Lower leg skin (tissue), 4 donors: Measurements from ENCODE around the gene CCDC183. TPM values are rescaled to one million over a fixed set of nuclear protein-coding genes. Genes with fewer than 3 reads are reported as not detected.
"Not testable (repeated sequence)": the region's sequence is repeated elsewhere in the genome, so short reads cannot be mapped to it uniquely, and the experiment has no call there.

Experiments used
- DNase-seq, 2 donors: peaks; one replicate each; pipeline ENCODE4 v3.0.0-alpha.2; 2019; ENCODE audit warnings: low spot score in 2 of 2
- H3K4me3 ChIP-seq: fragments of 200-600 bp; sonication (generic); 2 replicates; pipeline ENCODE4 v1.5.1; 2017; ENCODE audit warnings: mild to moderate bottlenecking, low read depth; ENCODE audit not compliant: poor library complexity, severe bottlenecking
- POLR2A ChIP-seq, 2 donors: fragments of 450-650 bp; IDR thresholded peaks; one replicate each; pipeline ENCODE4 v1.6.1; 2016 to 2017; ENCODE audit warnings: antibody characterized with exemption in 2 of 2, mild to moderate bottlenecking in 1 of 2, moderate library complexity in 1 of 2
- WGBS, 2 donors: methylation state at CpG; one replicate each; pipeline ENCODE4 v1.1.5; 2018; 5-methylcytosine and 5-hydroxymethylcytosine counted together
- intact Hi-C: fragments of 100-400 bp; cut with DNase I; formaldehyde crosslinking; loops from one replicate; pipeline ENCODE4 v1.15.0; 2023; ENCODE audit warnings: low total_unique reads
- total RNA-seq, 4 donors: library from RNA; depleted of rRNA; stranded (reverse); fragments of >200 nt; gene quantifications; one replicate each; pipeline ENCODE4 v1.1.0, GENCODE V29; 2016
- TF ChIP-seq, protein P1 (sequence below), 3 donors: fragments of 450-650 bp; IDR thresholded peaks; one replicate each; pipeline ENCODE4 v1.5.1; 2016; ENCODE audit warnings: antibody characterized with exemption in 3 of 3, mild to moderate bottlenecking in 3 of 3, moderate library complexity in 2 of 3

The CCDC183 gene
- total RNA-seq, 4 donors from 2014 or later: 0.37 to 9.1 (median 2.0) TPM

DNA sequence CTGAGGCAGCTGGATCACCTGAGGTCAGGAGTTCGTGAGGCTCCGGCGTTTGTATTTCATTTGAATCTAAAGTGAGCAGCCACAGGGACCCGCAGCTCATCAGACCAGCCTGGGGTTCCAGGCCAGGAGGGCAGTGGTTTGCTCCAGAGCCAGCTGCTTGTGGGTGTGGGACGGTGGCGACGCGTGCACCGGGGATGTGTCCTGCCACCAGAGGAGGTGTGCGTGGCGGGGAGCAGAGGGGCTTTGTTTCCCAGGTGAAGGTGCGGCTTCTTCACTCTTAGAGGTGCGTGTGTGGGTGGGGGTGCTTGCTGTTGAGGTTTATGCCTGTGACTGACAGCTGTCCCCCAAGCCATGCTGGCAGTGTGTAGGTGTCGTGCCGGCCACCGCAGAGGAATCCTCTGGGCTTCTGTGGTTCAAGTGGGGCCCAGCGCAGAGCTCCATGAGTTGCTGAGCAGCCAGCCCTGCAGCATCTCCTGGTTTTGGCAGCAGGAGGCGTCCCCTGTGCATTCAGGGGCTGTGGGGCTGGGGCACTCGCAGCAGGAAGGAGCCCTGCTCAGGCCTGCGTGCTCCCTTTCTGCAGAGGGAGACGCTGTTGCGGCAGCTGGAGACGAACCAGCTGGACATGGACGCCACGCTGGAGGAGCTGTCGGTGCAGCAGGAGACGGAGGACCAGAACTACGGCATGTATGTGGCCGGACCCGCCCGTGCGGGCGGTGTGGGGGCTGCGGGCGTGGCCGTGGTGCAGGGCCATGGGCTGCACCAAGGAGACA lies 39.2 kb downstream of the CCDC183 start:
- 91 to 92% methylated on average over 36 of the region's 36 CpGs for WGBS, 2 donors
- DNase-seq: no peak
- intact Hi-C loops: no loop called here
- TF ChIP-seq, protein P1, sequence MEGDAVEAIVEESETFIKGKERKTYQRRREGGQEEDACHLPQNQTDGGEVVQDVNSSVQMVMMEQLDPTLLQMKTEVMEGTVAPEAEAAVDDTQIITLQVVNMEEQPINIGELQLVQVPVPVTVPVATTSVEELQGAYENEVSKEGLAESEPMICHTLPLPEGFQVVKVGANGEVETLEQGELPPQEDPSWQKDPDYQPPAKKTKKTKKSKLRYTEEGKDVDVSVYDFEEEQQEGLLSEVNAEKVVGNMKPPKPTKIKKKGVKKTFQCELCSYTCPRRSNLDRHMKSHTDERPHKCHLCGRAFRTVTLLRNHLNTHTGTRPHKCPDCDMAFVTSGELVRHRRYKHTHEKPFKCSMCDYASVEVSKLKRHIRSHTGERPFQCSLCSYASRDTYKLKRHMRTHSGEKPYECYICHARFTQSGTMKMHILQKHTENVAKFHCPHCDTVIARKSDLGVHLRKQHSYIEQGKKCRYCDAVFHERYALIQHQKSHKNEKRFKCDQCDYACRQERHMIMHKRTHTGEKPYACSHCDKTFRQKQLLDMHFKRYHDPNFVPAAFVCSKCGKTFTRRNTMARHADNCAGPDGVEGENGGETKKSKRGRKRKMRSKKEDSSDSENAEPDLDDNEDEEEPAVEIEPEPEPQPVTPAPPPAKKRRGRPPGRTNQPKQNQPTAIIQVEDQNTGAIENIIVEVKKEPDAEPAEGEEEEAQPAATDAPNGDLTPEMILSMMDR (IDR thresholded peaks at IDR 0.05): no peak
- TF ChIP-seq POLR2A (IDR thresholded peaks at IDR 0.05): no peak
- H3K4me3 ChIP-seq: no peak overlapping the region

DNA sequence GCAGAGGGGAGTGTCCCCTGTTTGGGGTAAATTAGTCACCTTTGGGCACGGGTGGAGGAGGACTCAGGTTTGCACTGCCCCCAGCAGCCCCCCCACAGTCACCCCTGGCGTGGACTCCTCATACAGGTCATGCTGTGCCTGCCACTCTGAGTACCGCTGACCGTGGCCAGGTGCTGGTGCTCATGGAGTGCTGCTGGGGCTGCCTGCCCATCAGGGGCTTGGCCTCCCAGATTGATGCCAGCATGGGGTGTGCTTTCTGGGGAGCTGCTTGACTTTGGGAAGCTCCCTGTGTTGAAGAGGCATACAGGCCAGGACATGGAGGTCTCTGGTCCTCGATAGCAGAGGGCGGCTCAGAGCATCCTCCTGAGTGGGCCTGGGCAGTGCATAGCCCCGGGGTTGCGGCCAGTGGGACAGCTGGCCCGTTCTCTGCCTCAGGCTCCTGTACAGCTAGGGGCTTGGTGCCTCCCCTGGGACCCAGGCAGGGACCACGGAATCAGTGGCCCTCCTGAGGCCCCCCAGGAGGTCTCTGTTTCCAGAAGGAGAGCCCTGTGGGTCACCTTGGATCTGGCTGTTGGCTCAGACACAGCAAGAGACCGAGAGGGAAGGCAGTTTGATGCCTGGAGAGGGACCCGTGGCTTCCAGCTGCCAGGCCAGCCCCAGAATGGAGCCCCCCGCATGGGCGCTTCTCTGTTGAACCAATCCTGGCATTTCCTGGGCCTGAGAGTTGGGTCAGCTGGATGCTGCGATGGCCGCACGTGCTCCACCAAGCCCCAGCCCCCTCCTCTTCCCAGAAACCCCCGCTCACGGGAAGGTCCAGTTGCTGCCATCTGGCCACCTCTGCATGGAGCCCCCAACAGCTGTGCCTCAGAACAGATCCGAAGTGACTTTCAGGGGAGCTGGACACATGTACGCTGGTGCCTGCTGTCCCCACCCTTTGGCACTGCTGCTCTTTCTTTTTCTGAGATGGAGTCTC lies 40.1 kb downstream of the CCDC183 start:
- 90 to 97% methylated on average over 14 of the region's 21 CpGs for WGBS, 2 donors
- H3K4me3 ChIP-seq: no peak overlapping the region
- intact Hi-C loops: no loop called here
- TF ChIP-seq, protein P1 (IDR thresholded peaks at IDR 0.05): no peak
- no peak for TF ChIP-seq POLR2A (IDR thresholded peaks at IDR 0.05)
- DNase-seq: no peak

DNA sequence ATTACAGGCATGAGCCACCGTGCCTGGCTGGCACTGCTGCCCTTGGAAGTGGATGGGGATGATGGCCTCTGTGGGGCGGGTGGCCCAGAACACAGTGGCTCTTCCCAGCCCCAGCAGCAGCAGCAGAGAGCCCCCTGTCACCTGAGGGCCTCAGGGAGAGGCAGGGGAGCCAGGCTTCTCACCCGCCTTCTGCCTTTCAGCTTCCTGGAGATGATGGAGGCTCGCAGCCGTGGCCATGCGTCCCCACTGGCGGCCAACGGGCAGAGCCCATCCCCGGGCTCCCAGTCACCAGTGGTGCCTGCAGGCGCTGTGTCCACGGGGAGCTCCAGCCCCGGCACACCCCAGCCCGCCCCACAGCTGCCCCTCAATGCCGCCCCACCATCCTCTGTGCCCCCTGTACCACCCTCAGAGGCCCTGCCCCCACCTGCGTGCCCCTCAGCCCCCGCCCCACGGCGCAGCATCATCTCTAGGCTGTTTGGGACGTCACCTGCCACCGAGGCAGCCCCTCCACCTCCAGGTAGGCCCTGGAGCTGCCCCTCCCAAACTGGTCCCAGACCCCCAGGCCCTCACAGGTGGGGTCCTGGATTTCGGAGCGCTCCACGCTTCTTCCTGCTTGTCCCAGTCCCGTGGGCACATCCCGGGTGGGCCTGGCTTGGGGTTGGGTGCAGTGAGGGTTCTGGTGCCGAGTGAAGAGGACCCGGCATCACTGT lies 41.2 kb downstream of the CCDC183 start:
- no peak for DNase-seq
- H3K4me3 ChIP-seq: no peak overlapping the region
- TF ChIP-seq, protein P1 (IDR thresholded peaks at IDR 0.05): no peak
- no peak for TF ChIP-seq POLR2A (IDR thresholded peaks at IDR 0.05)
- 89 to 91% methylated on average over 17 to 27 of the region's 27 CpGs for WGBS, 2 donors
- intact Hi-C loops: no loop called here

DNA sequence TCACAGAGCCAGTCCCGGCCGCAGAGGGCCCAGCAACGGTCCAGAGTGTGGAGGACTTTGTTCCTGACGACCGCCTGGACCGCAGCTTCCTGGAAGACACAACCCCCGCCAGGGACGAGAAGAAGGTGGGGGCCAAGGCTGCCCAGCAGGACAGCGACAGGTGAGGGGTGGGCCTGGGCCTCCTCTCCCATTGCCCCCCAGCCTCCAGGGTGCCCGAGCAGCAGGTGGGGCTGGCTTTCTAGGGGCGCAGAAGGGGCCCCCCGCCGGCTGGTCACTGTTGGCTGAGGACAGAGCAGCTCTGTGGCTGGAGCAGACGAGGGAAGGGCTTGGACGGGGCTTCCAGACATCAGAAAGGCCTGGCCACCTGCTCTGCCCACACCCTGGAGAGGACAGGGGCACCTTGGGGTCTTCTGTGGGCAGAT lies 41.7 kb downstream of the CCDC183 start:
- intact Hi-C loops, H3K4me3 ChIP-seq, DNase-seq: not testable (repeated sequence)
- WGBS, 2 donors: 92 to 96% methylated on average over 7 to 15 of the region's 15 CpGs

DNA sequence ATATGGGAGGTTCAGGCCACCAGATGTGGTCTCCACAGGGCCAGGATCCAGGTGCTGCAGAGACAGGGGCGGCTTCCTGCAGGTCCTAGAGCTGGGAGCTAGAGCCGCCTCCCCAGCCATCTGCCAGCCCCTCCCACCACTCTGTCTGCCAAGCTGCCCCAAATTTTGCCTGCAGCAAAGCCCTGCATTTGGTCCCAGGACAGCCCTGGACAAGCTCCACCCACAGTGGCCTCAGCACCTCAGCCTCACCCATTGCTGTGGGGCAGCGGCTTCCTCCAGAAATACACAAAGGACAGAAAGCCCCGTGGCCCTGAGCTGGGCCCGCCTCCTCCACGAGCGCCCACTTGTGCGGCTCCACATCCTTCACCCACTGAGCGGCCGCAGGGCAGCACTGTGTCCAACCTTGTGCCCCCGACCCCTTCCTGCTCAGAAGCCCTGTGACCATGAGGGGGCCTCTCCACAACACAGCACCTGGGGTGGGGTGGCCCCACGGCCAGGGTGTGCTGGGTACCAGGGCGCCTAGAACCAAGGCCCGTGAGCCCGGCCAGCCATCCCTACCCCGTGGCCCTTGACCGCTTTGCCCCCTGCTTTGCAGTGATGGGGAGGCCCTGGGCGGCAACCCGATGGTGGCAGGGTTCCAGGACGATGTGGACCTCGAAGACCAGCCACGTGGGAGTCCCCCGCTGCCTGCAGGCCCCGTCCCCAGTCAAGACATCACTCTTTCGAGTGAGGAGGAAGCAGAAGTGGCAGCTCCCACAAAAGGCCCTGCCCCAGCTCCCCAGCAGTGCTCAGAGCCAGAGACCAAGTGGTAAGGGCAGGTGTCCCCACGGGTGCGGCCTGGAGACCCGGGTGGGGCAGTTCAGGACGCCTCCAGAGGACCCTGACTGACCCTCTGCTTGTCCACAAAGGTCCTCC lies 42.4 kb downstream of the CCDC183 start:
- TF ChIP-seq, protein P1 (IDR thresholded peaks at IDR 0.05): no peak
- no peak for TF ChIP-seq POLR2A (IDR thresholded peaks at IDR 0.05)
- no peak overlapping the region for H3K4me3 ChIP-seq
- intact Hi-C loops: no loop called here
- WGBS, 2 donors: 84 to 88% methylated on average over 22 to 27 of the region's 29 CpGs
- DNase-seq: no peak
